ENCODE results near the gene C1orf21.

C1orf21 gene

GRCh38 chr1:184648856-184649201 is 262.0 kb downstream of the C1orf21 start:
- no peak overlapping the region for H3K27ac Mint-ChIP-seq (ENCODE audit: low read depth)
- peaks cover 41% of the 10 kb centered on the region for H3K27me3 Mint-ChIP-seq
- DNase-seq (ENCODE audit: low spot score in 2 of 2) (no peak), ATAC-seq (replicated peaks; ENCODE audit: extremely low read depth, poor library complexity, severe bottlenecking) (no peak)
- H3K9me3 Mint-ChIP-seq: no peaks in the 10 kb centered on the region
- no peaks in the 10 kb centered on the region for H3K4me1 Mint-ChIP-seq
- no peak overlapping the region for H3K4me3 Mint-ChIP-seq
- H3K36me3 Mint-ChIP-seq (ENCODE audit: insufficient read depth): peaks cover 2% of the 10 kb centered on the region

GRCh38 chr1:184649451-184649888 is 262.6 kb downstream of the C1orf21 start:
- Mint-ChIP-seq H3K36me3 (ENCODE audit: insufficient read depth) (peaks cover 2% of the 10 kb centered on the region), H3K9me3 (no peaks in the 10 kb centered on the region), H3K27me3 (peaks cover 41% of the 10 kb centered on the region), H3K4me1 (no peaks in the 10 kb centered on the region), H3K27ac (ENCODE audit: low read depth) (no peak overlapping the region), H3K4me3 (no peak overlapping the region)
- DNase-seq (ENCODE audit: low spot score in 2 of 2): no peak
- ATAC-seq (replicated peaks; ENCODE audit: extremely low read depth, poor library complexity, severe bottlenecking): no peak

GRCh38 chr1:184650177-184650866 is 263.5 kb downstream of the C1orf21 start:
- H3K4me1 Mint-ChIP-seq: no peaks in the 10 kb centered on the region
- peaks cover 41% of the 10 kb centered on the region for H3K27me3 Mint-ChIP-seq
- no peak for ATAC-seq (replicated peaks; ENCODE audit: extremely low read depth, poor library complexity, severe bottlenecking)
- no peak for DNase-seq (ENCODE audit: low spot score in 2 of 2)
- no peak overlapping the region for H3K4me3 Mint-ChIP-seq
- H3K27ac Mint-ChIP-seq (ENCODE audit: low read depth): no peak overlapping the region
- peaks cover 2% of the 10 kb centered on the region for H3K36me3 Mint-ChIP-seq (ENCODE audit: insufficient read depth)
- H3K9me3 Mint-ChIP-seq: no peaks in the 10 kb centered on the region

GRCh38 chr1:184655185-184655584 is 268.4 kb downstream of the C1orf21 start:
- peaks cover 2% of the 10 kb centered on the region for H3K36me3 Mint-ChIP-seq (ENCODE audit: insufficient read depth)

GRCh38 chr1:184656221-184656620 is 269.4 kb downstream of the C1orf21 start:
- no peaks in the 10 kb centered on the region for H3K9me3 Mint-ChIP-seq
- no peaks in the 10 kb centered on the region for H3K4me1 Mint-ChIP-seq
- H3K4me3 Mint-ChIP-seq: no peak overlapping the region
- no peak overlapping the region for H3K27ac Mint-ChIP-seq (ENCODE audit: low read depth)
- peaks cover 18% of the 10 kb centered on the region for H3K27me3 Mint-ChIP-seq
- no peaks in the 10 kb centered on the region for H3K36me3 Mint-ChIP-seq (ENCODE audit: insufficient read depth)
- DNase-seq (ENCODE audit: low spot score in 2 of 2) (no peak), ATAC-seq (replicated peaks; ENCODE audit: extremely low read depth, poor library complexity, severe bottlenecking) (no peak)

More at GRCh38 chr1:184655185-184655584, 268.4 kb downstream of the C1orf21 start:
- H3K4me1 Mint-ChIP-seq: no peaks in the 10 kb centered on the region
- no peak for ATAC-seq (replicated peaks; ENCODE audit: extremely low read depth, poor library complexity, severe bottlenecking)
- DNase-seq (ENCODE audit: low spot score in 2 of 2): no peak
- no peak overlapping the region for H3K4me3 Mint-ChIP-seq
- H3K27me3 Mint-ChIP-seq: peaks cover 26% of the 10 kb centered on the region
- H3K9me3 Mint-ChIP-seq: no peaks in the 10 kb centered on the region
- no peak overlapping the region for H3K27ac Mint-ChIP-seq (ENCODE audit: low read depth)

- Mint-ChIP-seq H3K36me3 (ENCODE audit: insufficient read depth) (no peaks in the 10 kb centered on the region), H3K4me3 (no peak overlapping the region), H3K9me3 (no peaks in the 10 kb centered on the region), H3K27ac (ENCODE audit: low read depth) (no peak overlapping the region), H3K27me3 (peaks cover 2% of the 10 kb centered on the region), H3K4me1 (peaks cover 12% of the 10 kb centered on the region)
- DNase-seq (ENCODE audit: low spot score in 2 of 2): no peak
- no peak for ATAC-seq (replicated peaks; ENCODE audit: extremely low read depth, poor library complexity, severe bottlenecking)
Observed at GRCh38 chr1:184658055-184658454, 271.2 kb downstream of the C1orf21 start.

GRCh38 chr1:184660462-184661191 is 273.8 kb downstream of the C1orf21 start:
- Mint-ChIP-seq H3K36me3 (ENCODE audit: insufficient read depth) (peaks cover 4% of the 10 kb centered on the region), H3K4me1 (peaks cover 18% of the 10 kb centered on the region), H3K27ac (ENCODE audit: low read depth) (no peak overlapping the region), H3K9me3 (no peaks in the 10 kb centered on the region), H3K4me3 (no peak overlapping the region), H3K27me3 (peaks cover 9% of the 10 kb centered on the region)
- no peak for DNase-seq (ENCODE audit: low spot score in 2 of 2)
- ATAC-seq (replicated peaks; ENCODE audit: extremely low read depth, poor library complexity, severe bottlenecking): no peak

GRCh38 chr1:184661801-184662200 is 275.0 kb downstream of the C1orf21 start:
- H3K4me3 Mint-ChIP-seq: no peak overlapping the region
- DNase-seq (ENCODE audit: low spot score in 2 of 2) (no peak), ATAC-seq (replicated peaks; ENCODE audit: extremely low read depth, poor library complexity, severe bottlenecking) (no peak)
- peaks cover 4% of the 10 kb centered on the region for H3K36me3 Mint-ChIP-seq (ENCODE audit: insufficient read depth)
- no peaks in the 10 kb centered on the region for H3K9me3 Mint-ChIP-seq
- H3K27me3 Mint-ChIP-seq: peaks cover 9% of the 10 kb centered on the region
- H3K4me1 Mint-ChIP-seq: peaks cover 18% of the 10 kb centered on the region
- H3K27ac Mint-ChIP-seq (ENCODE audit: low read depth): no peak overlapping the region

- Mint-ChIP-seq H3K27ac (ENCODE audit: low read depth) (no peak overlapping the region), H3K9me3 (no peaks in the 10 kb centered on the region), H3K4me1 (peaks cover 18% of the 10 kb centered on the region), H3K27me3 (peaks cover 9% of the 10 kb centered on the region), H3K36me3 (ENCODE audit: insufficient read depth) (peaks cover 4% of the 10 kb centered on the region), H3K4me3 (no peak overlapping the region)
- DNase-seq (ENCODE audit: low spot score in 2 of 2) (peak; percentile 21 to 25), ATAC-seq (replicated peaks; ENCODE audit: extremely low read depth, poor library complexity, severe bottlenecking) (no peak)
Observed at GRCh38 chr1:184664042-184664660, 277.3 kb downstream of the C1orf21 start.

GRCh38 chr1:184664661-184665060 is 277.8 kb downstream of the C1orf21 start:
- Mint-ChIP-seq H3K4me1 (peaks cover 18% of the 10 kb centered on the region), H3K27me3 (peaks cover 9% of the 10 kb centered on the region), H3K27ac (ENCODE audit: low read depth) (no peak overlapping the region), H3K4me3 (no peak overlapping the region), H3K9me3 (no peaks in the 10 kb centered on the region), H3K36me3 (ENCODE audit: insufficient read depth) (peaks cover 4% of the 10 kb centered on the region)
- DNase-seq (ENCODE audit: low spot score in 2 of 2): no peak
- no peak for ATAC-seq (replicated peaks; ENCODE audit: extremely low read depth, poor library complexity, severe bottlenecking)

GRCh38 chr1:184665360-184665759 is 278.5 kb downstream of the C1orf21 start:
- no peak for ATAC-seq (replicated peaks; ENCODE audit: extremely low read depth, poor library complexity, severe bottlenecking)
- peaks cover 18% of the 10 kb centered on the region for H3K4me1 Mint-ChIP-seq
- peaks cover 4% of the 10 kb centered on the region for H3K36me3 Mint-ChIP-seq (ENCODE audit: insufficient read depth)
- no peak overlapping the region for H3K4me3 Mint-ChIP-seq
- no peaks in the 10 kb centered on the region for H3K9me3 Mint-ChIP-seq
- H3K27ac Mint-ChIP-seq (ENCODE audit: low read depth): no peak overlapping the region
- DNase-seq (ENCODE audit: low spot score in 2 of 2): no peak
- peaks cover 9% of the 10 kb centered on the region for H3K27me3 Mint-ChIP-seq

- Mint-ChIP-seq H3K4me1 (no peaks in the 10 kb centered on the region), H3K36me3 (ENCODE audit: insufficient read depth) (peaks cover 1% of the 10 kb centered on the region), H3K27ac (ENCODE audit: low read depth) (no peak overlapping the region), H3K4me3 (no peak overlapping the region), H3K9me3 (no peaks in the 10 kb centered on the region), H3K27me3 (peaks cover 41% of the 10 kb centered on the region)
- ATAC-seq (replicated peaks; ENCODE audit: extremely low read depth, poor library complexity, severe bottlenecking): no peak
- DNase-seq (ENCODE audit: low spot score in 2 of 2): no peak
Observed at GRCh38 chr1:184669391-184669790, 282.6 kb downstream of the C1orf21 start.

All from central memory CD8-positive, alpha-beta T cell (primary cell).